ENCODE results near the gene ANKRD33B.

GRCh38 chr5:10578869-10579268 is 15.0 kb downstream of the ANKRD33B start:
- TF ChIP-seq EZH2 (IDR thresholded peaks at IDR 0.05; ENCODE audit: low read length, unreplicated experiment) (no peak), CTCF (conservative IDR thresholded peaks at IDR 0.05; ENCODE audit: low read depth, low read length) (no peak), EZH2phosphoT487 (IDR thresholded peaks at IDR 0.05; ENCODE audit: borderline replicate concordance, low read length) (no peak)

Data from PC-3 (cell line).